ENCODE measurements around the gene ART3. TPM values are rescaled to one million over a fixed set of nuclear protein-coding genes. Genes with fewer than 3 reads are reported as not detected.

Gene ART3
- total and polyA plus RNA-seq, 9 of the 15 experiments (the other 6 are each of a cell fraction or from before 2014, with no cell fraction given): 0.69 to 1.4 (median 1.1) TPM; not detected in 1

DNA sequence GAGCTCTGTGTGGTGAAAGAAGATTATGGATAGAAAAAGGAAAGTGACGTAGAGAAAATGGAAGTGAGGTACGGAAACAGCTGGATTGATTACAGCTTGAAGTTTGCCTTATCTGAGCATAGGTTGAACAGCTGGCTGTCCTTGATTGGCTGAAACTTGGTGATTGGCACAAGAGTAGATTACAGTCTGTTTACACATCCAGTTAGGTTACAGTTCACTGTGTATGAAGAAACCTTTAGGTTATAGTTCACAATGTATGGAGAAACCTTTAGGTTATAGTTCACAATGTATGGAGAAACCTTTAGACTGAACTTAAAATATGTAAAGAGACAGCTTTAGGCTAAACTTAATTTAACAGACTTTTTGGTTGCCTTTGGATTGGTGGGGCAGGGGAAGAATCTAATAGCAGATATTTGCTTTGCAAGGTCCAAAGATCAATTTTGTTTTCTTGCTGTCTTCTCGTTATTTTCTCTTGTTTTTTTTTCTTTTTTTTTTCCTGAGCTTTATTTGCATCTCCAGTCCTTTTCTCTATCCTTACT, 15.6 kb upstream of the ART3 start (continued):
- no peak for TF ChIP-seq ZNF324 (CRISPR knock-in tag; IDR thresholded peaks at IDR 0.05)
- TF ChIP-seq FOXP1 (CRISPR knock-in tag; IDR thresholded peaks at IDR 0.05): no peak
- TF ChIP-seq HNRNPLL (IDR thresholded peaks at IDR 0.05; ENCODE audit: low read depth, low read length, poor library complexity, severe bottlenecking): no peak
- TF ChIP-seq FOXK2 (conservative IDR thresholded peaks at IDR 0.05 in 1 of 2, IDR thresholded peaks at IDR 0.05 in 1 of 2; ENCODE audit: low read depth in 2 of 2): no peak
- TF ChIP-seq CHD1 (IDR thresholded peaks at IDR 0.05; ENCODE audit: low read length): no peak
- TF ChIP-seq SUPT5H (IDR thresholded peaks at IDR 0.05): no peak
- no peak for TF ChIP-seq NFYB (IDR thresholded peaks at IDR 0.05; ENCODE audit: extremely low read depth, insufficient read length)
- no peak for TF ChIP-seq TCFL5 (CRISPR knock-in tag; conservative IDR thresholded peaks at IDR 0.05)
- TF ChIP-seq PHB2 (IDR thresholded peaks at IDR 0.05; ENCODE audit: low read depth): no peak
- no peak for TF ChIP-seq CCNT2 (IDR thresholded peaks at IDR 0.05; ENCODE audit: borderline replicate concordance, extremely low read depth, insufficient read length, low read depth, low read length)
- TF ChIP-seq, protein P1, sequence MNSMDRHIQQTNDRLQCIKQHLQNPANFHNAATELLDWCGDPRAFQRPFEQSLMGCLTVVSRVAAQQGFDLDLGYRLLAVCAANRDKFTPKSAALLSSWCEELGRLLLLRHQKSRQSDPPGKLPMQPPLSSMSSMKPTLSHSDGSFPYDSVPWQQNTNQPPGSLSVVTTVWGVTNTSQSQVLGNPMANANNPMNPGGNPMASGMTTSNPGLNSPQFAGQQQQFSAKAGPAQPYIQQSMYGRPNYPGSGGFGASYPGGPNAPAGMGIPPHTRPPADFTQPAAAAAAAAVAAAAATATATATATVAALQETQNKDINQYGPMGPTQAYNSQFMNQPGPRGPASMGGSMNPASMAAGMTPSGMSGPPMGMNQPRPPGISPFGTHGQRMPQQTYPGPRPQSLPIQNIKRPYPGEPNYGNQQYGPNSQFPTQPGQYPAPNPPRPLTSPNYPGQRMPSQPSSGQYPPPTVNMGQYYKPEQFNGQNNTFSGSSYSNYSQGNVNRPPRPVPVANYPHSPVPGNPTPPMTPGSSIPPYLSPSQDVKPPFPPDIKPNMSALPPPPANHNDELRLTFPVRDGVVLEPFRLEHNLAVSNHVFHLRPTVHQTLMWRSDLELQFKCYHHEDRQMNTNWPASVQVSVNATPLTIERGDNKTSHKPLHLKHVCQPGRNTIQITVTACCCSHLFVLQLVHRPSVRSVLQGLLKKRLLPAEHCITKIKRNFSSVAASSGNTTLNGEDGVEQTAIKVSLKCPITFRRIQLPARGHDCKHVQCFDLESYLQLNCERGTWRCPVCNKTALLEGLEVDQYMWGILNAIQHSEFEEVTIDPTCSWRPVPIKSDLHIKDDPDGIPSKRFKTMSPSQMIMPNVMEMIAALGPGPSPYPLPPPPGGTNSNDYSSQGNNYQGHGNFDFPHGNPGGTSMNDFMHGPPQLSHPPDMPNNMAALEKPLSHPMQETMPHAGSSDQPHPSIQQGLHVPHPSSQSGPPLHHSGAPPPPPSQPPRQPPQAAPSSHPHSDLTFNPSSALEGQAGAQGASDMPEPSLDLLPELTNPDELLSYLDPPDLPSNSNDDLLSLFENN (IDR thresholded peaks at IDR 0.05; ENCODE audit: low read depth in 2 of 2, low read length in 2 of 2): peak in 1 of 2 experiments; percentile 45; a peak in 1 of 4 replicates
- TF ChIP-seq RBM34 (IDR thresholded peaks at IDR 0.05; ENCODE audit: borderline replicate concordance, insufficient read depth, low read length): no peak
- no peak for TF ChIP-seq NR3C1 (CRISPR knock-in tag; IDR thresholded peaks at IDR 0.05)
- TF ChIP-seq, protein P2, sequence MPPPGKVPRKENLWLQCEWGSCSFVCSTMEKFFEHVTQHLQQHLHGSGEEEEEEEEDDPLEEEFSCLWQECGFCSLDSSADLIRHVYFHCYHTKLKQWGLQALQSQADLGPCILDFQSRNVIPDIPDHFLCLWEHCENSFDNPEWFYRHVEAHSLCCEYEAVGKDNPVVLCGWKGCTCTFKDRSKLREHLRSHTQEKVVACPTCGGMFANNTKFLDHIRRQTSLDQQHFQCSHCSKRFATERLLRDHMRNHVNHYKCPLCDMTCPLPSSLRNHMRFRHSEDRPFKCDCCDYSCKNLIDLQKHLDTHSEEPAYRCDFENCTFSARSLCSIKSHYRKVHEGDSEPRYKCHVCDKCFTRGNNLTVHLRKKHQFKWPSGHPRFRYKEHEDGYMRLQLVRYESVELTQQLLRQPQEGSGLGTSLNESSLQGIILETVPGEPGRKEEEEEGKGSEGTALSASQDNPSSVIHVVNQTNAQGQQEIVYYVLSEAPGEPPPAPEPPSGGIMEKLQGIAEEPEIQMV (tag; conservative IDR thresholded peaks at IDR 0.05; ENCODE audit: low read depth): no peak
- TF ChIP-seq, protein P3, sequence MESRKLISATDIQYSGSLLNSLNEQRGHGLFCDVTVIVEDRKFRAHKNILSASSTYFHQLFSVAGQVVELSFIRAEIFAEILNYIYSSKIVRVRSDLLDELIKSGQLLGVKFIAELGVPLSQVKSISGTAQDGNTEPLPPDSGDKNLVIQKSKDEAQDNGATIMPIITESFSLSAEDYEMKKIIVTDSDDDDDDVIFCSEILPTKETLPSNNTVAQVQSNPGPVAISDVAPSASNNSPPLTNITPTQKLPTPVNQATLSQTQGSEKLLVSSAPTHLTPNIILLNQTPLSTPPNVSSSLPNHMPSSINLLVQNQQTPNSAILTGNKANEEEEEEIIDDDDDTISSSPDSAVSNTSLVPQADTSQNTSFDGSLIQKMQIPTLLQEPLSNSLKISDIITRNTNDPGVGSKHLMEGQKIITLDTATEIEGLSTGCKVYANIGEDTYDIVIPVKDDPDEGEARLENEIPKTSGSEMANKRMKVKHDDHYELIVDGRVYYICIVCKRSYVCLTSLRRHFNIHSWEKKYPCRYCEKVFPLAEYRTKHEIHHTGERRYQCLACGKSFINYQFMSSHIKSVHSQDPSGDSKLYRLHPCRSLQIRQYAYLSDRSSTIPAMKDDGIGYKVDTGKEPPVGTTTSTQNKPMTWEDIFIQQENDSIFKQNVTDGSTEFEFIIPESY (CRISPR knock-in tag; IDR thresholded peaks at IDR 0.05): no peak
- TF ChIP-seq E2F3 (CRISPR knock-in tag; IDR thresholded peaks at IDR 0.05): no peak
- TF ChIP-seq BACH1 (tag; IDR thresholded peaks at IDR 0.05): no peak
- no peak for TF ChIP-seq ZNF668 (CRISPR knock-in tag; IDR thresholded peaks at IDR 0.05)
- no peak for TF ChIP-seq ZNF263 (CRISPR knock-in tag; IDR thresholded peaks at IDR 0.05; ENCODE audit: borderline replicate concordance)
- TF ChIP-seq ZNF282 (CRISPR knock-in tag; IDR thresholded peaks at IDR 0.05): no peak
- no peak for TF ChIP-seq ZNF3 (CRISPR knock-in tag; IDR thresholded peaks at IDR 0.05)
- no peak for TF ChIP-seq MCM7 (IDR thresholded peaks at IDR 0.05)
